ENCODE data around the gene LIPC.

Gene LIPC

DNA sequence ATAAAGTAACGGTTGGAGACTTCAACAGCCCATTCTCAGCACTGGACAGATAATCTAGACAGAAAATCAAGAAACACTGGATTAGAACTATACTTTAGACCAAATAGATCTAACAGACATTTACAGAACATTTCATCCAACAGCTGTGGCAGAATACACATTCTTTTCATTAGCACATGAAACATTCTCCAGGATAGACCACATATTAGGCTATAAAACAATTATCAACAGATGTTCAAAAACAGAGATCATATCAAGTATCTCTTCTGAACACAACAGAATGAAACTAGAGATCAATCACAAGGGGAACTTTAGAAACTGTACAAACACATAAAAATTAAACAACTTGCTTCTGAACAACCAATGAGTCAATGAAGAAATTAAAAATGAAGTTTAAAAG is 184.4 kb downstream of the LIPC start:
- Histone ChIP-seq H3K4me3 (ENCODE audit: low read depth in 1 of 2, low read length in 2 of 2) (no peak overlapping the region), H3K9ac (ENCODE audit: low read depth, low read length) (no peak overlapping the region), H3K4me1 (ENCODE audit: insufficient read depth, low read length) (no peaks in the 10 kb centered on the region), H3K4me2 (ENCODE audit: insufficient read depth, low read length) (no peak overlapping the region), H3K9me3 (ENCODE audit: insufficient read depth, low read length, severe bottlenecking) (peaks cover 14% of the 10 kb centered on the region), H4K20me1 (ENCODE audit: insufficient read depth, low read length) (0 out of 2 replicates have a peak, but pooled peaks cover 6% of the 10 kb centered on the region), H3K27me3 (ENCODE audit: insufficient read depth, low read length, poor library complexity) (no peaks in the 10 kb centered on the region), H2AFZ (ENCODE audit: low read depth, low read length) (no peak overlapping the region), H3K27ac (ENCODE audit: low read length) (no peak overlapping the region), H3K36me3 (ENCODE audit: insufficient read depth, low read length) (peaks cover 74% of the 10 kb centered on the region), H3K79me2 (ENCODE audit: insufficient read depth, low read length) (peaks cover 16% of the 10 kb centered on the region)
- TF ChIP-seq EZH2 (IDR thresholded peaks at IDR 0.05; ENCODE audit: borderline replicate concordance, low read depth, low read length, severe bottlenecking): no peak
- TF ChIP-seq, protein P1, sequence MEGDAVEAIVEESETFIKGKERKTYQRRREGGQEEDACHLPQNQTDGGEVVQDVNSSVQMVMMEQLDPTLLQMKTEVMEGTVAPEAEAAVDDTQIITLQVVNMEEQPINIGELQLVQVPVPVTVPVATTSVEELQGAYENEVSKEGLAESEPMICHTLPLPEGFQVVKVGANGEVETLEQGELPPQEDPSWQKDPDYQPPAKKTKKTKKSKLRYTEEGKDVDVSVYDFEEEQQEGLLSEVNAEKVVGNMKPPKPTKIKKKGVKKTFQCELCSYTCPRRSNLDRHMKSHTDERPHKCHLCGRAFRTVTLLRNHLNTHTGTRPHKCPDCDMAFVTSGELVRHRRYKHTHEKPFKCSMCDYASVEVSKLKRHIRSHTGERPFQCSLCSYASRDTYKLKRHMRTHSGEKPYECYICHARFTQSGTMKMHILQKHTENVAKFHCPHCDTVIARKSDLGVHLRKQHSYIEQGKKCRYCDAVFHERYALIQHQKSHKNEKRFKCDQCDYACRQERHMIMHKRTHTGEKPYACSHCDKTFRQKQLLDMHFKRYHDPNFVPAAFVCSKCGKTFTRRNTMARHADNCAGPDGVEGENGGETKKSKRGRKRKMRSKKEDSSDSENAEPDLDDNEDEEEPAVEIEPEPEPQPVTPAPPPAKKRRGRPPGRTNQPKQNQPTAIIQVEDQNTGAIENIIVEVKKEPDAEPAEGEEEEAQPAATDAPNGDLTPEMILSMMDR (IDR thresholded peaks at IDR 0.05; ENCODE audit: borderline replicate concordance, extremely low read depth, low read length, poor library complexity, severe bottlenecking): no peak
- ATAC-seq (ENCODE audit: insufficient read depth, low read depth) (no peak), DNase-seq (no peak)

All from DND-41 (cell line).